ENCODE measurements around the gene MYO18B. TPM values are rescaled to one million over a fixed set of nuclear protein-coding genes. Genes with fewer than 3 reads are reported as not detected.
A peak's percentile ranks its signal among the peaks of the same experiment; 100 is the strongest.

MYO18B gene
- total and polyA plus RNA-seq, 2 of the 8 experiments (the other 6 are each of a cell fraction or from before 2014, with no cell fraction given): 0.62 to 0.78 TPM

DNA sequence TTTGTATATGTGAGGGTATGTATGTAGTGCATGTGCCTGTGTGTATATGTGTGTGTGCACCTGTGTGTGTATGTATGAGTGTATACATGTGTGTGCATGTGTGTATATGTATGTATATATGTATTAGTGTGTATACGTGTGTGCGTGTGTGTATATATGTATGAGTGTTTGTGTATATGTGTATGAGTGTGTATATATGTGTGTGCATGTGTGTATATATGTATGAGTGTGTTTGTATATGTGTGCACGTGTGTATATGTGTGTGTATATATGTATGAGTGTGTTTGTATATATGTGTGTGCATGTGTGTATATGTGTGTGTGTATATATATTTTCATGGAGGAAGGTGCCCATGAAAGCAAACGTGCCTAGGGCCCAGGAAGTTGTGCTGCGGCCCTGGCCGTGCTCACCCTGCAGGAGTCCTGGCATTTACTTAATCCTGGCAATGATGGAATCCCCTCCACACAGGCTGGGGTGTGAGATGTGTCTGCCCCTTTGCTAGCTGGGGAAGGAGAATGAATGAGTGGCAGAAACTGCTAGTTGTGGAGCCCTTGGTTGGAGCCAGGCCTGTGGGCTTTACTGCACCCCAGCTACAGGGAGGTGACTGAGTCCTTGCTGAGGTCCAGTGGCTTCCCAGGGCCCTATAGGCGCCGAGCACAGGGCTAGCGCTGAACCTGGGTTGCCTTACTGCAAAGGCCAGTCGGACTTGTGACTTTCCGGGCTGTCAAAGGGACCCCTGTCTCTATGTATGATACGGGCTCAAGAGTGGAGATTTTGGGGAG lies 97.2 kb downstream of the MYO18B start:
- H3K4me3 ChIP-seq (ENCODE audit: extremely low read depth in 1 of 4, insufficient read depth in 2 of 4, low read depth in 3 of 4, low read length in 4 of 4): no peak overlapping the region
- H3K23ac ChIP-seq (ENCODE audit: insufficient read length): no peak overlapping the region
- H2BK12ac ChIP-seq (ENCODE audit: low read depth, low read length): no peak overlapping the region
- H3K14ac ChIP-seq (ENCODE audit: insufficient read length): no peak overlapping the region
- no peak overlapping the region for H3K56ac ChIP-seq (replicated peaks; ENCODE audit: insufficient read length, low read depth, low read length)
- FAIRE-seq (no peak), DNase-seq (ENCODE audit: low read depth in 1 of 2, low spot score in 2 of 2) (no peak)
- H3K4me2 ChIP-seq (ENCODE audit: insufficient read depth in 1 of 2, low read depth in 2 of 2, low read length in 2 of 2): no peak overlapping the region
- H2BK120ac ChIP-seq (replicated peaks; ENCODE audit: low read depth, low read length): no peak overlapping the region
- ChIA-PET CTCF (ENCODE audit: partially characterized antibody) (interaction anchor here (1.7 kb wide), 1 partner anchor 66 kb away, joined by 6 read pairs; no protein-coding TSS in a partner anchor), POLR2A (ENCODE audit: partially characterized antibody) (no interaction called here)
- 0 out of 7 replicates have a peak, but pooled peaks cover 0 to 2% (median 0%) of the 10 kb centered on the region in 4 experiments for H3K27me3 ChIP-seq (replicated peaks in 1 of 4; ENCODE audit: control insufficient read depth in 3 of 4, extremely low read depth in 1 of 4, insufficient read depth in 3 of 4, low read length in 3 of 4)
- no peak overlapping the region for H2AK5ac ChIP-seq (ENCODE audit: low read depth, low read length)
- H3K36me3 ChIP-seq (ENCODE audit: control insufficient read depth in 2 of 4, insufficient read depth in 4 of 4, low read length in 3 of 4): no peaks in the 10 kb centered on the region
- H2BK20ac ChIP-seq (ENCODE audit: low read length): no peak overlapping the region
- H3K9ac ChIP-seq (replicated peaks in 1 of 4; ENCODE audit: extremely low read depth in 1 of 4, low read depth in 3 of 4, low read length in 3 of 4): no peak overlapping the region
- no peak overlapping the region for H2BK15ac ChIP-seq (ENCODE audit: low read length)
- no peak overlapping the region for H2AFZ ChIP-seq (ENCODE audit: low read length)
- no peaks in the 10 kb centered on the region for H3K79me2 ChIP-seq (ENCODE audit: control insufficient read depth in 1 of 2, insufficient read depth in 2 of 2, low read length in 2 of 2)
- no peak overlapping the region for H3K27ac ChIP-seq (ENCODE audit: low read depth, low read length)
- no peaks in the 10 kb centered on the region for H4K20me1 ChIP-seq (replicated peaks in 1 of 2; ENCODE audit: control insufficient read depth in 1 of 2, insufficient read depth in 2 of 2, low read length in 2 of 2)
- H4K5ac ChIP-seq (ENCODE audit: insufficient read length, low read depth, low read length): no peak overlapping the region
- H3K18ac ChIP-seq (ENCODE audit: extremely low read depth, low read length): no peak overlapping the region
- H3K79me1 ChIP-seq (ENCODE audit: low read depth, low read length): no peaks in the 10 kb centered on the region
- H4K8ac ChIP-seq (ENCODE audit: extremely low read depth, insufficient read depth, low read length): 0 out of 2 replicates have a peak overlapping the region, but pooled peaks have one; percentile 1
- no peaks in the 10 kb centered on the region for H3K9me3 ChIP-seq (ENCODE audit: insufficient read depth in 2 of 2, low read depth in 1 of 2, low read length in 1 of 2)
- no peak overlapping the region for H4K91ac ChIP-seq (replicated peaks; ENCODE audit: insufficient read length, low read length)
- WGBS, 2 experiments (ENCODE audit: extremely low coverage in 1 of 2, insufficient coverage in 1 of 2, insufficient read length in 1 of 2, insufficient replicate concordance in 2 of 2, low coverage in 1 of 2, low lambda C conversion rate in 2 of 2, missing lambda C conversion rate in 1 of 2): 86 to 95% methylated on average over 2 to 12 of the region's 12 CpGs
- H2BK5ac ChIP-seq (ENCODE audit: low read depth, low read length): no peak overlapping the region
- H3K4ac ChIP-seq (replicated peaks; ENCODE audit: insufficient read length, low read depth, low read length): no peak overlapping the region
- peaks cover 0 to 2% (median 0%) of the 10 kb centered on the region in 4 experiments; a peak in 1 of 7 replicates for H3K4me1 ChIP-seq (replicated peaks in 1 of 4; ENCODE audit: control insufficient read depth in 3 of 4, insufficient read depth in 4 of 4, low read length in 3 of 4)
- no peaks in the 10 kb centered on the region for H3K23me2 ChIP-seq (ENCODE audit: low read depth, low read length)
- no peak for TF ChIP-seq KDM1A (IDR thresholded peaks at IDR 0.05; ENCODE audit: borderline replicate concordance, low read length)
- no peak for TF ChIP-seq CTBP2 (IDR thresholded peaks at IDR 0.05; ENCODE audit: borderline replicate concordance, insufficient read depth, insufficient read length, low read length)
- TF ChIP-seq CREB1 (IDR thresholded peaks at IDR 0.05): no peak
- no peak for TF ChIP-seq CBX8 (IDR thresholded peaks at IDR 0.05; ENCODE audit: borderline replicate concordance, low read depth, low read length)
- TF ChIP-seq TCF12 (IDR thresholded peaks at IDR 0.05; ENCODE audit: low read depth, low read length): no peak
- TF ChIP-seq, protein P1, sequence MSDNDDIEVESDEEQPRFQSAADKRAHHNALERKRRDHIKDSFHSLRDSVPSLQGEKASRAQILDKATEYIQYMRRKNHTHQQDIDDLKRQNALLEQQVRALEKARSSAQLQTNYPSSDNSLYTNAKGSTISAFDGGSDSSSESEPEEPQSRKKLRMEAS (IDR thresholded peaks at IDR 0.05): no peak
- no peak for TF ChIP-seq POLR2AphosphoS5 (IDR thresholded peaks at IDR 0.05; ENCODE audit: low read depth, low read length)
- TF ChIP-seq KDM5A (IDR thresholded peaks at IDR 0.05; ENCODE audit: low read length): no peak
- TF ChIP-seq SUZ12 (IDR thresholded peaks at IDR 0.05; ENCODE audit: low read length): no peak
- TF ChIP-seq, protein P2, sequence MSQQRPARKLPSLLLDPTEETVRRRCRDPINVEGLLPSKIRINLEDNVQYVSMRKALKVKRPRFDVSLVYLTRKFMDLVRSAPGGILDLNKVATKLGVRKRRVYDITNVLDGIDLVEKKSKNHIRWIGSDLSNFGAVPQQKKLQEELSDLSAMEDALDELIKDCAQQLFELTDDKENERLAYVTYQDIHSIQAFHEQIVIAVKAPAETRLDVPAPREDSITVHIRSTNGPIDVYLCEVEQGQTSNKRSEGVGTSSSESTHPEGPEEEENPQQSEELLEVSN (IDR thresholded peaks at IDR 0.05): no peak
- no peak for TF ChIP-seq BRCA1 (IDR thresholded peaks at IDR 0.05; ENCODE audit: low read depth, low read length)
- TF ChIP-seq YY1 (IDR thresholded peaks at IDR 0.05; ENCODE audit: low read depth, low read length): no peak
- no peak for TF ChIP-seq SIX5 (IDR thresholded peaks at IDR 0.05; ENCODE audit: low read depth, low read length)
